Thoracic aorta endothelial cell (primary cell): ENCODE results near the gene A4GALT. TPM values are rescaled to one million over a fixed set of nuclear protein-coding genes. Genes with fewer than 3 reads are reported as not detected.

Experiments
- small RNA-seq: library from RNA; depleted of rRNA; stranded (forward); fragments of <200 nt; gene quantifications from one replicate; pipeline ENCODE3, GENCODE V24; 2012
- total RNA-seq: library from RNA; depleted of rRNA; stranded (reverse); fragments of >200 nt; gene quantifications from 2 replicates; pipeline ENCODE4 v1.2.3, GENCODE V29; 2012

Gene A4GALT, protein sequence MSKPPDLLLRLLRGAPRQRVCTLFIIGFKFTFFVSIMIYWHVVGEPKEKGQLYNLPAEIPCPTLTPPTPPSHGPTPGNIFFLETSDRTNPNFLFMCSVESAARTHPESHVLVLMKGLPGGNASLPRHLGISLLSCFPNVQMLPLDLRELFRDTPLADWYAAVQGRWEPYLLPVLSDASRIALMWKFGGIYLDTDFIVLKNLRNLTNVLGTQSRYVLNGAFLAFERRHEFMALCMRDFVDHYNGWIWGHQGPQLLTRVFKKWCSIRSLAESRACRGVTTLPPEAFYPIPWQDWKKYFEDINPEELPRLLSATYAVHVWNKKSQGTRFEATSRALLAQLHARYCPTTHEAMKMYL
- 10.6 and 12.4 TPM in 2 replicates for total RNA-seq

GRCh38 chr22:42720263-42721044, at the start of gene A4GALT:
Gene A4GALT (minus strand): TSS chr22:42720870. CDS start chr22:42693951, 26,919 bp downstream.

DNA sequence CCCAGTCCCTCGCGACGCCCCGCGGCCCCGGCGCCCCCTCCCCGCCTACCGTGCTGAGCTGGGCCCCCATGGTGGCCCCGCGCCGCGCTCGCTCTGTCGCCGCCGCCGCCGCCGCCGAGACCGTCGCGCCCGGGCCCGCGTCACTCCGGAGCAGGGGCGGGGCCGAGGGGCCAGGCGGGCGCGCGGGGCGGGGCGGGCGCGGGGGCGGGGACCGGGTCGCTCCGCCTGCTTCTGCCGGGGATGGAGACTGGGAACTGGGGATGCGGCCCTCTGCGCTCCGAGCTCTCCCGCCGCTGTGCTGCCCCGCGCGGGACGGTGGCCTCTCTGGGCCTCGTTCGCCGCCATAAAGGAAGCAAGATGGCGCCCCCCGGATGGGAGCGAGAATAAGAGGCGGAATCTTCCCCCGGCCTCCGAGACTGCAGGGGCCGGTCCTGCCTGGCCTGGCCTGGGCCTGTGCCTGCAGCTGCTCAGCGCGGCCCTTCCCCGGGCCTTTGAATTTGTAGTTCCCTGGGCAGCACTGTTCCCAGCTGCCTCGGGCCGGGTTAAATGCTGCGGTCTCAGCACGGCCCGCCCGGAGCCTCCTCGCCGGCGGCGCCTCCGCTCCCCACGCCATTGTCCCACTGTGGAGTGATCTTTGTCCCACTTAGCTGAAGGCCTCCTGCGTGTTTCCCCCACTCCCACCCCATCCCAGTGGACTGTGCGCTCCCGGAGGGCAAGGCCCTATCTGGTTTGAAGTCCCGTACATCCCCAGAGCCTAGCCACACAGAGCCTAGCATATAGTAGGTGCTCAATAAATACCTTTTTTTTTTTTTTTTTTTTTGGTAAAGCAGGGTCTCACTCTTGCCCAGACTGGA, 71.2 kb downstream of the A4GALT start, which contains the start of gene CYB5R3:
TSS of gene CYB5R3 (minus strand) at position 147 of the 854 bp plus-strand sequence. CDS start at position 70, 77 bp downstream.

Small RNA genes within 50 kb of the gene (small RNA-seq; reads per million reads assigned to genes)
- gene RF00019 = not detected

Other genes with a start within 250 kb of the A4GALT start
- gene RRP7A, start 201.1 kb downstream of the A4GALT start, total RNA-seq = 36.0 and 48.2 TPM in 2 replicates
- 1.3 and 1.4 TPM in 2 replicates for gene SERHL2, start 166.9 kb downstream of the A4GALT start, total RNA-seq
- 31.1 and 32.3 TPM in 2 replicates for gene POLDIP3, start 106.0 kb downstream of the A4GALT start, total RNA-seq
- 1.1 and 2.4 TPM in 2 replicates for gene ATP5MGL, start 80.3 kb downstream of the A4GALT start, total RNA-seq
- 54.8 and 76.9 TPM in 2 replicates for gene CYB5R3, start 71.5 kb downstream of the A4GALT start, total RNA-seq
- 50.3 and 61.2 TPM in 2 replicates for gene ARFGAP3, start 136.4 kb upstream of the A4GALT start, total RNA-seq